ENCODE data around the gene MYO16. TPM values are rescaled to one million over a fixed set of nuclear protein-coding genes. Genes with fewer than 3 reads are reported as not detected.

Gene MYO16
- total and polyA plus RNA-seq, 9 donors, result under 0.01 to 0.37 (median 0.16) TPM; not detected in 2

DNA sequence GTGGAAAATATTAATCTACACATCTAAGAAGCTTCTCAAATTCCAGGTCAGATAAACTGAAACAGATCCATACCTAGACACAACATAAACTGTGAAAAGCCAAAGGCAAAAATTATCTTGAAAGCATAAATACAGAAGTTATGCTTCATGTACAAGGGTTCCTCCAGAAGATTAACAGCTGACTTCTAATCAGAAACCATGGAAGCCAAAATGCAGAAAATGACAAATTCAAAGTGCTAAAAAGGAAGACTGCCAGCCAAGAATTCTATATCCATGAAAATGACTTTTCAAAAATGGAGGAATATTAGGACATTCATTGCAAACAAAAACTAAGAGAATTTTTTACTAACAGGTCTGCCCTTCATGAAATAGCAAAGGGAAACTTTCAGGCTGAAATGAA lies 72.8 kb downstream of the MYO16 start:
- intact Hi-C loops (cut with DNase I), result no loop called here
- H3K4me1 ChIP-seq (ENCODE audit: insufficient read depth), result no peaks in the 10 kb centered on the region
- H3K27ac ChIP-seq, result no peak overlapping the region
- no peaks in the 10 kb centered on the region for H3K9me3 ChIP-seq
- no peaks in the 10 kb centered on the region for H3K27me3 ChIP-seq
- DNase-seq, result no peak
- H3K4me3 ChIP-seq, result no peak overlapping the region
- H3K36me3 ChIP-seq, result no peaks in the 10 kb centered on the region
- TF ChIP-seq POLR2A (IDR thresholded peaks at IDR 0.05) (no peak), EP300 (IDR thresholded peaks at IDR 0.05) (no peak)
- TF ChIP-seq, protein P1, sequence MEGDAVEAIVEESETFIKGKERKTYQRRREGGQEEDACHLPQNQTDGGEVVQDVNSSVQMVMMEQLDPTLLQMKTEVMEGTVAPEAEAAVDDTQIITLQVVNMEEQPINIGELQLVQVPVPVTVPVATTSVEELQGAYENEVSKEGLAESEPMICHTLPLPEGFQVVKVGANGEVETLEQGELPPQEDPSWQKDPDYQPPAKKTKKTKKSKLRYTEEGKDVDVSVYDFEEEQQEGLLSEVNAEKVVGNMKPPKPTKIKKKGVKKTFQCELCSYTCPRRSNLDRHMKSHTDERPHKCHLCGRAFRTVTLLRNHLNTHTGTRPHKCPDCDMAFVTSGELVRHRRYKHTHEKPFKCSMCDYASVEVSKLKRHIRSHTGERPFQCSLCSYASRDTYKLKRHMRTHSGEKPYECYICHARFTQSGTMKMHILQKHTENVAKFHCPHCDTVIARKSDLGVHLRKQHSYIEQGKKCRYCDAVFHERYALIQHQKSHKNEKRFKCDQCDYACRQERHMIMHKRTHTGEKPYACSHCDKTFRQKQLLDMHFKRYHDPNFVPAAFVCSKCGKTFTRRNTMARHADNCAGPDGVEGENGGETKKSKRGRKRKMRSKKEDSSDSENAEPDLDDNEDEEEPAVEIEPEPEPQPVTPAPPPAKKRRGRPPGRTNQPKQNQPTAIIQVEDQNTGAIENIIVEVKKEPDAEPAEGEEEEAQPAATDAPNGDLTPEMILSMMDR (IDR thresholded peaks at IDR 0.05), result no peak

DNA sequence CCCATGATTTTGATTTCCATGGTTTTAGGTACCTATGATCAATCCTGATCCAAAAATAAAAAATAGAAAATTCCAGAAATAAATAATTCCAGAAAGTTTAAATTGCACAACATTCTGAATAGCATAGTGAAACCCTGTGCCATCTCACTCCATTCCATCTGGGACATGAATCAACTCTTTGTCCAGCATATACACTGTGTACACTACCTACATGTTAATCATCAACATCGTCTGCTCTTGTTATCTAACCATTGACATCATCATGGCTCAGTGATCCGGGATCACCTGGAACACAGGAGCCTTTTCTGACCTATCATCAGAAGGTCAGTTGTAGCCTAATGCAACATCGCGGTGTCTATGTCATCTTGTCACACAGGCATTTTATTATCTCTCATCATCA lies 75.6 kb downstream of the MYO16 start:
- intact Hi-C loops (cut with DNase I), result no loop called here
- 87 to 89% (median 88%) methylated on average over 4 of the region's 4 CpGs for WGBS, 3 donors
- DNase-seq, result no peak
- Histone ChIP-seq H3K9me3 (no peaks in the 10 kb centered on the region), H3K27ac (no peak overlapping the region), H3K36me3 (no peaks in the 10 kb centered on the region), H3K4me3 (no peak overlapping the region), H3K4me1 (ENCODE audit: insufficient read depth) (no peaks in the 10 kb centered on the region), H3K27me3 (no peaks in the 10 kb centered on the region)
- TF ChIP-seq EP300 (IDR thresholded peaks at IDR 0.05) (no peak), POLR2A (IDR thresholded peaks at IDR 0.05) (no peak)
- TF ChIP-seq, protein P1 (IDR thresholded peaks at IDR 0.05), result no peak

DNA sequence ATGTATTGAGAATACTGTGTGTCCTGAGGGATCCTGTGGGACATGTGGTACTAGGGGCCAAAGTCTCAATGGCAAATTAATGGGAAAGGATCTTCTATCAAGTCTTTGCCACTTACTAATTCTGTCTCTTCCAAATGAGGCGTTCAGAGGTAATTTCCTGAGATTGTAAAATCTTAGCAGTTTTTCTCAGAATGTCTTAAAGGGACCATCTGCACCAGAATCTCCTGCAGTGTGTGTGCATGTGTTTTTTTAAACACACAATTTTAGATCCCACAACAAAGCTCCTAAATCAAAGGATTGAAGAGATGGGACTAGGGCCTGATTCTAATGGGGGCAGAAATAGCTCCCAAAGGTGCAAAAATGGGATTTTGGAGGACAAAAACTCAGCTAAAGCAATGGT lies 78.2 kb downstream of the MYO16 start:
- Histone ChIP-seq H3K27ac (no peak overlapping the region), H3K36me3 (no peaks in the 10 kb centered on the region), H3K27me3 (no peaks in the 10 kb centered on the region), H3K4me1 (ENCODE audit: insufficient read depth) (no peaks in the 10 kb centered on the region), H3K9me3 (no peaks in the 10 kb centered on the region), H3K4me3 (no peak overlapping the region)
- intact Hi-C loops (cut with DNase I), result no loop called here
- TF ChIP-seq POLR2A (IDR thresholded peaks at IDR 0.05) (no peak), EP300 (IDR thresholded peaks at IDR 0.05) (no peak)
- TF ChIP-seq, protein P1 (IDR thresholded peaks at IDR 0.05), result no peak
- WGBS, 3 donors, result 44 to 54% (median 44%) methylated on average over 1 of the region's 1 CpG
- no peak for DNase-seq

DNA sequence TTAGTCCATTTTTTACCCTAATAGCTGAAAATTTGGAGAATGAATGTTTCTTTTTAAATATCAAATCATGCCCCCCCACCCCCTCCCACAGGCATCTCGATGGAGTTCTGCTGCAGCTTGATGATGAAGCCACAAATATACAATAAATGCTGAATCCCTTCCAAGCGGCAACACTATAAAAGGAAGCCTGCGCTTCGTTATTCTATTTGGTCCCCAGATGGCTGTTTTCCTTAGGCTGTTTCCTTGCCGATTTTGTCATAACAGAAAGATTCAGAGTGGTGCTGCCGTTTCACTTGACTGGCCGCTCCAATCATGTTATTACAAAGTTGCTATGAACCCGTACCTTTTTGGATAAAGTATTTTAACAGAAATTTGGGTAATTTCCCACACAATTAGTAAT lies 79.5 kb downstream of the MYO16 start:
- Histone ChIP-seq H3K4me3 (no peak overlapping the region), H3K4me1 (ENCODE audit: insufficient read depth) (no peaks in the 10 kb centered on the region), H3K27ac (no peak overlapping the region), H3K36me3 (no peaks in the 10 kb centered on the region), H3K27me3 (no peaks in the 10 kb centered on the region), H3K9me3 (no peaks in the 10 kb centered on the region)
- intact Hi-C loops (cut with DNase I), result no loop called here
- WGBS, 3 donors, result 68 to 75% (median 70%) methylated on average over 8 of the region's 8 CpGs
- TF ChIP-seq, protein P1 (IDR thresholded peaks at IDR 0.05), result no peak
- TF ChIP-seq EP300 (IDR thresholded peaks at IDR 0.05) (no peak), POLR2A (IDR thresholded peaks at IDR 0.05) (no peak)
- DNase-seq, result no peak

DNA sequence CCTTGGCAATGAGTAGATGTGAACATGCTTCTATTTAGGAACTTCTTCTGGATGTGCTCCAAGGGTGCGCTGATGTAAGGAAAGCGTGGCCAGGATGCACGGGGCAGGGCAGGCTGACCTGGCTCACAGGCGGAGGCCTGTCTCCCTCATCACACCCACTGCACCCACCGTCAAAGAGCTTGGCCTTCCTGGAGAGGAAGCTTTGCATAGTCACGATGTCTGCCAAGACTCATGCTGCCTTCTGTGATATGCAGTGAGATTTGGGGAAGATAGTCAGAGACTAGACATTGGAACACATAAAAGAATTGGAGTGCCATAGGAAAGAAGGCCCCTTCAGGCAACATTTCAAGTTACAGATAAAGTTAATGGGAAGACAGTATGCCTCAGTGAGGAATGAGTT lies 82.0 kb downstream of the MYO16 start:
- TF ChIP-seq, protein P1 (IDR thresholded peaks at IDR 0.05), result no peak
- TF ChIP-seq POLR2A (IDR thresholded peaks at IDR 0.05), result no peak
- TF ChIP-seq EP300 (IDR thresholded peaks at IDR 0.05), result no peak
- intact Hi-C loops (cut with DNase I), result no loop called here
- Histone ChIP-seq H3K4me1 (ENCODE audit: insufficient read depth) (no peaks in the 10 kb centered on the region), H3K27ac (no peak overlapping the region), H3K4me3 (no peak overlapping the region), H3K9me3 (no peaks in the 10 kb centered on the region), H3K36me3 (no peaks in the 10 kb centered on the region), H3K27me3 (no peaks in the 10 kb centered on the region)
- no peak for DNase-seq
- 25 to 52% (median 40%) methylated on average over 6 of the region's 6 CpGs for WGBS, 3 donors

All from ovary (tissue), 9 donors.